NK-92 (cell line): ENCODE data around the gene ZNHIT3.
"Not testable (repeated sequence)": the region's sequence is repeated elsewhere in the genome, so short reads cannot be mapped to it uniquely, and the experiment has no call there.

Experiments
- DNase-seq: peaks from one replicate; lab custom pipeline; 2025; ENCODE audit not compliant: unreplicated experiment; lab: John Stamatoyannopoulos, UW

Gene ZNHIT3

GRCh38 chr17:36486204-36487194 is at the start of gene ZNHIT3:
ZNHIT3 (plus strand) TSS chr17:36486681; CDS start chr17:36486700, 19 bp downstream.
- DNase-seq: peak; percentile 33

GRCh38 chr17:36441792-36442191 is 44.7 kb upstream of the ZNHIT3 start:
- DNase-seq: not testable (repeated sequence)

GRCh38 chr17:36443777-36444176 is 42.7 kb upstream of the ZNHIT3 start:
- no peak for DNase-seq

- not testable (repeated sequence) for DNase-seq
Measured at GRCh38 chr17:36449997-36450396, 36.5 kb upstream of the ZNHIT3 start.

GRCh38 chr17:36452888-36453287 is 33.6 kb upstream of the ZNHIT3 start:
- not testable (repeated sequence) for DNase-seq

- DNase-seq: not testable (repeated sequence)
Measured at GRCh38 chr17:36457701-36458100, 28.8 kb upstream of the ZNHIT3 start.

GRCh38 chr17:36459045-36459444 is 27.4 kb upstream of the ZNHIT3 start:
- no peak for DNase-seq

- no peak for DNase-seq
Measured at GRCh38 chr17:36459601-36460000, 26.9 kb upstream of the ZNHIT3 start.

GRCh38 chr17:36460265-36460937 is 26.1 kb upstream of the ZNHIT3 start:
- DNase-seq: no peak

GRCh38 chr17:36461330-36462110 is 25.0 kb upstream of the ZNHIT3 start:
- DNase-seq: no peak

- no peak for DNase-seq
Measured at GRCh38 chr17:36463916-36464764, 22.3 kb upstream of the ZNHIT3 start.

GRCh38 chr17:36464765-36465088 is 21.8 kb upstream of the ZNHIT3 start:
- DNase-seq: no peak

GRCh38 chr17:36468903-36469635 is 17.4 kb upstream of the ZNHIT3 start:
- no peak for DNase-seq

- no peak for DNase-seq
Measured at GRCh38 chr17:36469733-36470132, 16.7 kb upstream of the ZNHIT3 start.

- DNase-seq: no peak
Measured at GRCh38 chr17:36470499-36470898, 16.0 kb upstream of the ZNHIT3 start.

GRCh38 chr17:36474571-36474970 is 11.9 kb upstream of the ZNHIT3 start:
- DNase-seq: no peak

- DNase-seq: no peak
Measured at GRCh38 chr17:36475346-36475970, 11.0 kb upstream of the ZNHIT3 start.

GRCh38 chr17:36481829-36482228 is 4.7 kb upstream of the ZNHIT3 start:
- DNase-seq: no peak
